GM19452 (cell line): ENCODE results near the gene RMDN2.
"Not testable (repeated sequence)": the region's sequence is repeated elsewhere in the genome, so short reads cannot be mapped to it uniquely, and the experiment has no call there.

Experiments
- ATAC-seq: cut with Tn5 transposase; IDR thresholded peaks from one replicate; pipeline ENCODE4 v1.9.1; 2021; ENCODE audit not compliant: unreplicated experiment

Gene RMDN2

GRCh38 chr2:37984589-37984988 lies 59.5 kb downstream of the RMDN2 start:
- ATAC-seq, result no peak

GRCh38 chr2:37985333-37985732 lies 60.2 kb downstream of the RMDN2 start:
- no peak for ATAC-seq

- no peak for ATAC-seq
Measured at GRCh38 chr2:37987098-37987775, 62.1 kb downstream of the RMDN2 start.

GRCh38 chr2:37992601-37993000 lies 67.5 kb downstream of the RMDN2 start:
- no peak for ATAC-seq

DNA sequence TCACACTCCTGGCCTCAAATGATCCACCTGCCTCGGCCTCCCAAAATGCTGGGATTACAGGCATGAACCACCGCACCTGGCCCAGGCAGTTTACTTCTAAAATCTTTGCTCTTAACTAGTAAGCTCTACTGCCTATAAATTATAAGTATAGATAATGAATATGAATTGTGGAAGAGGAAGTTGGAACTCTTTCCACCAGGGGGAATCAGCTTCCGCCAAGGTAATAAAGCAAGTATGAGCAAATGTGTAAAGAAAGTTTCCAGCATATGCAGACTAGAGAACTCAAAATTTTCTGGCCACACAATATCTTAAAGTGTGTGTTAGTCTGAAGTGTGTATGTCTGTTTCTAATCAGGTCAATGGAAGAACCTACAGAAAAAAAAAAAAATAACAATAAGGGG lies 68.1 kb downstream of the RMDN2 start:
- no peak for ATAC-seq

DNA sequence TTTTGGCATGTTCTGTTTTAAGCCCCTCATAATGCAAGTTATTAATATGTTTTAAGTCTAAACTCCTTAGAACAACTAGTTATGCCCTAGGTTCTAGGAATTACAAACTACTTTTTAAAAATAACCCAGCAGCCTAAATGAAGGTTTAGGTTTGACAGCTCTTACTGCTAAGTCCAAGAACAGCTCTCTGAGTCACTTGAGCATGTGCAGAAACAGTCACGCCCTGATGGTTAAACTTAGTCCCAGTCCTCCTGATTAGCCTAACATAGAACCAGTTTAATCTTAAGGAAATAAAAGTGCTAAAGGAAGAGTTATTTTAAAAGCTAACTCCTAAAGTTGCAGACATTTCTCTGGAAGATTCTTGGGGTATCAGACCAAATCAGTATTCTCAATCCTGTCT lies 72.5 kb downstream of the RMDN2 start:
- ATAC-seq, result no peak

GRCh38 chr2:38000485-38001222 lies 75.6 kb downstream of the RMDN2 start:
- no peak for ATAC-seq

DNA sequence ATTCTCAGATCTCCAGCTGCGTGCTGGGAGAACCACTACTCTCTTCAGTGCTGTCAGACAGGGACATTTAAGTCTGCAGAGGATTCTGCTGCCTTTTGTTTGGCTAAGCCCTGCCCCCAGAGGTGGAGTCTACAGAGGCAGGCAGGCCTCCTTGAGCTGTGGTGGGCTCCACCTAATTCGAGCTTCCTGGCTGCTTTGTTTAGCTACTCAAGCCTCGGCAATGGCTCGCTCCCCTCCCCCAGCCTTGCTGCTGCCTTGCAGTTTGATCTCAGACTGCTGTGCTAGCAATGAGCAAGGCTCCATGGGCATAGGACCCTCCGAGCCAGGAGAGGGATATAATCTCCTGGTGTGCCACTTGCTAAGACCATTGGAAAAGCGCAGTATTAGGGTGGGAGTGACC lies 85.1 kb downstream of the RMDN2 start:
- ATAC-seq, result not testable (repeated sequence)

GRCh38 chr2:38010995-38011394 lies 85.9 kb downstream of the RMDN2 start:
- no peak for ATAC-seq

GRCh38 chr2:38013158-38013752 lies 88.2 kb downstream of the RMDN2 start:
- no peak for ATAC-seq

DNA sequence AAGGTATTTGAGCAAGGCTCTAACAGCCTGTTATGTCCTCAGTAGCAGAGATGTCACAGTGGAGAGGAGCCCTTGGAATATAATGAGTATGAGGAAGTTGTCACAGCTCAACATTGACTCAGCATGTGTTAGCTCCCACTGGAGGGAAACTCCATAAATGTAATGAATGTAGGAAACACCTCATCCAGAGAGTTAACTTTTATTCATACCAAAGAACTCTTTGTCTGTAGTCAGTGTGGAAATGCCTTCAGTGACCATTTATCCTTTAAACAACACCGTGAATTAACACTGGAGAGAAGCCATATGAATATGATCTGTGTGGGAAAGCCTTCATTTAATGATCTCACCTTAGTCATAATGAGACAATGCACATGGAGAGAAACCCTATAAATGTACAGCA lies 91.1 kb downstream of the RMDN2 start:
- ATAC-seq, result no peak

DNA sequence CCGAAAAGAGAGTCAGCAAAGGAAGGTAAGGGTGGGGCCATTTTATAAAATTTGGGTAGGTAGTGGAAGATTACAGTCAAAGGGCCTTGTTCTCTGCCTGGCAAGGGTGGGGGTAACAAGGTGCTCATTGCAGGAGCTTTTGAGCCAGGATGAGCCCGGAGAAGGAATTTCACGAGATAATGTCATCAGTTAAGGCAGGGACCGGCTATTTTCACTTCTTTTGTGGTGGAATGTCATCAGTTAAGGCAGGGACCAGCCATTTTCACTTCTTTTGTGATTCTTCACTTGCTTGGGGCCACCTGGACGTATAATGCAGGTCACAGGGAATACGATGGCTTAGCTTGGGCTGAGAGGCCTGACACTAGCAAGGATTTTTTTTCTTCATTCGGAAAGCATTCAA lies 92.7 kb downstream of the RMDN2 start:
- ATAC-seq, result no peak

GRCh38 chr2:38020359-38021069 lies 95.4 kb downstream of the RMDN2 start:
- not testable (repeated sequence) for ATAC-seq

DNA sequence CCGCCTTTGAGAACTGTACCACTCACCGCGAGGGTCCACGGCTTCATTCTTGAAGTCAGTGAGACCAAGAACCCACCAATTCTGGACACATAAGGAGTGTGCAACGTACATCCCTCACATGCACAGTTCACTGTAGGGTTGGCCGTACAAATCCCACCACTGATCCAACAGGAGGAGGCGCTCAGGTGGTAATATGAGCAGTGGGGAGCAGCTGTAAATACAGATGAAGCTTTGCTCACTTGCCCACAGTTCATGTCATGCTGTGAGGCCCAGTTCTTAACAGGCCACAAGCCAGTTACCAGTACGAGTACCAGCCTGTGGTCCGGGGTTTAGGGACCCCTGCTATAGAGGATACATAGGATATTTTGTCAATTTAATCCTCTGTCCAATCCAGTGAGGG lies 96.5 kb downstream of the RMDN2 start:
- no peak for ATAC-seq

DNA sequence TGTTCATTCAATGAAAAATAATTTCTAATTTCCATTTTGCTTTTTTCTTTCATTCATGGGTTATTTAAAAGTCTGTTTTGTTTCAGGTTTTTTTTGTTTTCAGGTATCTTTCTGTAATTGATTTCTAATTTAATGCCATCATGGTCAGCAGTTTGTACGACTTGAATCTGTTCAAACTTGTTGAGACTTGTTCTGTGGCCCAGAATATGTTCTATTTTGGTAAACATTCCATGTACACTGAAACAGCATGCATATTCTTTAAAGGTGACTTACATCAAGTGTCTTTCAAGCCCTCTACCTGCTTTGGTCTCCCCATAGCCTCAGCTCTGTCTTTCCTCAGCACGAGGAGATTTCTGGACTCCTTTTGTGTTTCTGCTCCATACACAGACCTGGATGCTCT lies 101.8 kb downstream of the RMDN2 start:
- no peak for ATAC-seq

DNA sequence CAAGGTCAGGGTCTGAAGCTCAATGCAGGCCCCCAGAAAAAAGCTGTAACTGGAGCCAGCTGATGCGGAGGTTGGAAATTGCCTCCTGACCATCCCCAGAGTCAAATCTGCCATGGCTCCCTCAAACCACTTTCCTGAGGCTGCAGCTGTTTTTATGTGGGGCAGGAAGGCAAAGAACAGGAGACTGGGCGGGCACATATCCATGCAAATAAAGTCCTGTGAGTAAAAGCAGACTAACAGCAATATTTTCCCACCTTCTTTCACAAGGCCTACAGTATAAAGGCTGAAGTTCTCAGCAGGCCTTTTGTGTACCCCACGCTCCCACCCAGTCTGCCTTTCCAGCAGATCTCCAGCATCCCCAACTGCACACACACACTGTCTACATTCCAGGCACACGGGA lies 103.7 kb downstream of the RMDN2 start:
- ATAC-seq, result no peak

GRCh38 chr2:38029512-38029911 lies 104.4 kb downstream of the RMDN2 start:
- no peak for ATAC-seq

- no peak for ATAC-seq
Measured at GRCh38 chr2:38030635-38031355, 105.7 kb downstream of the RMDN2 start.

- no peak for ATAC-seq
Measured at GRCh38 chr2:38032946-38033345, 107.9 kb downstream of the RMDN2 start.

DNA sequence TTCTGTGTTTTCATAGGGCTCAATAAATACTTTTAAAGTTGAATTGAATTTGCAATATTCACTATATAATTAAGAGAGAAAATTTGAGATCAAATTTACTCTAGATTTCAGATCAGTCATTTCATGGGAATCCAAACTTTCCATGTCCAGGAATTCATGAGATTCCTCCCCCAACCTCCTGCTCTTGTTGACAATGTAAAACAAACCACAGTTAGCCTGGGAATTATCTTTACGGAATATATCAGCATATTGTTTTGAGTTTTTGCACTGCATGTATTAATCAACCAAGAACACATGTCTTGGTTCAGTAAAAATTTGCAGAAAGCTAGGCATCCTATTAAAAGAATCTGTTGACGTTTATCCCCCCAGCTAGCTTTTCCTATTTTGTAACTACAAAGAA lies 108.6 kb downstream of the RMDN2 start:
- ATAC-seq, result no peak

GRCh38 chr2:38035968-38036367 lies 110.9 kb downstream of the RMDN2 start:
- no peak for ATAC-seq
